OCI-LY3 (cell line): ENCODE measurements around the gene HAUS6.

ENCODE experiments used
- CTCF ChIP-seq: fragments of 200-600, 300-600 bp; sonication (generic); IDR thresholded peaks from 2 replicates; pipeline ENCODE4 v1.5.1; 2014; ENCODE audit warnings: antibody characterized with exemption, low read length, low read depth
- EZH2phosphoT487 ChIP-seq: fragments of 200-600 bp; shearing (Covaris generic); IDR thresholded peaks from 2 replicates; pipeline ENCODE4 v1.6.1; 2018; ENCODE audit warnings: antibody characterized with exemption, mixed run types, low read depth

DNA sequence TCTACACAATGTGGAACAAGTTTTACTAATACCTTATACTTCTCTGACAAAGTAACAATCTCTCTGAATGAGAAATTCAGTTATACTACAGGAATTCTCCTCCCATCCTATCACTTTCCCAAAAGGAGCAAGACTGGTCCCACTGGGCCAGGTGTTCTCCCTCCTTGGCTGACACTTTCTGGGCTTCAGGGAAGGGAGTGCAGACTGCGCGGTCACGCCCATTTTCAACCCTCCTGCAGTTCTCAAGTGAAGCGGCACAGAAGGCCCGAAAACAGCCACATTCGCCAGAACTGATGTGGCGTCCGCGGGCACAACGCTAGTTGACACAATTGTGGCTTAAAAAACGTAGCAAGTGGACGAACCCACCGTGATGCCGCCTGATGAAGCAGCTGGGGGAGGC is 70.3 kb downstream of the HAUS6 start:
- TF ChIP-seq CTCF (no peak), EZH2phosphoT487 (no peak)
